ENCODE data around the gene DNALI1. TPM values are rescaled to one million over a fixed set of nuclear protein-coding genes. Genes with fewer than 3 reads are reported as not detected.

The DNALI1 gene
- total and polyA plus RNA-seq, 10 of the 15 experiments (the other 5 are each of a cell fraction or from before 2014, with no cell fraction given), result 0.03 to 0.13 (median 0.05) TPM; not detected in 7

DNA sequence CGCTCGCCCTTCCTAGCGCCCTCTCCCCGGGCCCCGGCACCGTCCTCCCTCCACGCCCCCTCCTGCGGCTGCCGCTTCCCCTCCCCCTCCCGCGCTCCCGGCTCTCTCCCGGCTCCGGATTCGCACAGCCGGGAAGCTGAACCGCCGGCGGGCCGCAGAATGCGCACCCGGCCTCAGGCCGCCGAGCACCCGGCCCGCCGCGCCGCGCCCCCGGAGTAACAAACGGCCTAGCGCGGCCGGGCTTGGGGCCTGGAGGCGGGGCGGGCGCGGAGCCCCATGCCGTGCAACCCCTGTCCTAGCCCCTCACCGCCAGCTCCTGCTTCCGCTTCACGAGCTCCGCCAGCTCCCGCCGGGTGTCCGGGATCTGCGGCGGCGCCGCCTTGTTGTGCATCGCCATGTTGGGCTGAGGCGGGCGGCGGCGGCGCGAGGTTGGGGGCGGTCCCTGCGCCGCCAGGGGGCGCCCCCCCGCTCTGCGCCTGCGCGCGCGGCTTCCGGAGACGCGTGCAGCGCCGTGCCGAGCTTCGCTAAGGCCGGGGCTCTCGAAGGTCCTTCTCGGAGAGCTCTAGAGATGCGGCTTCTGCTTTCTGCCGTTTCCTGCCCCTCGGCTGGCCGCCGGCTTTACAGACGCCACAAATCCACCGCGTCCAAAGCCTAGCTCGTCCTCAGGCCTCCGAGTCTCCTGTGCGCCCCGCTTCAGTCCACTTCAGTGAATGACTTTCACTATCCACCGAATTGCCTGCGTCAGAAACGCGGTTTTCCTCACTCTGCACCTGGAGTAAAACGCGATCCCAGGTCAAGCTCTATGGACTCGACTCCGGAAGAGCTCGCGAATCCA, 42.2 kb upstream of the DNALI1 start, which contains the start of gene MEAF6 (continued):
- no peak for TF ChIP-seq MTA3 (IDR thresholded peaks at IDR 0.05; ENCODE audit: borderline replicate concordance, low read length)
- TF ChIP-seq, protein P1, sequence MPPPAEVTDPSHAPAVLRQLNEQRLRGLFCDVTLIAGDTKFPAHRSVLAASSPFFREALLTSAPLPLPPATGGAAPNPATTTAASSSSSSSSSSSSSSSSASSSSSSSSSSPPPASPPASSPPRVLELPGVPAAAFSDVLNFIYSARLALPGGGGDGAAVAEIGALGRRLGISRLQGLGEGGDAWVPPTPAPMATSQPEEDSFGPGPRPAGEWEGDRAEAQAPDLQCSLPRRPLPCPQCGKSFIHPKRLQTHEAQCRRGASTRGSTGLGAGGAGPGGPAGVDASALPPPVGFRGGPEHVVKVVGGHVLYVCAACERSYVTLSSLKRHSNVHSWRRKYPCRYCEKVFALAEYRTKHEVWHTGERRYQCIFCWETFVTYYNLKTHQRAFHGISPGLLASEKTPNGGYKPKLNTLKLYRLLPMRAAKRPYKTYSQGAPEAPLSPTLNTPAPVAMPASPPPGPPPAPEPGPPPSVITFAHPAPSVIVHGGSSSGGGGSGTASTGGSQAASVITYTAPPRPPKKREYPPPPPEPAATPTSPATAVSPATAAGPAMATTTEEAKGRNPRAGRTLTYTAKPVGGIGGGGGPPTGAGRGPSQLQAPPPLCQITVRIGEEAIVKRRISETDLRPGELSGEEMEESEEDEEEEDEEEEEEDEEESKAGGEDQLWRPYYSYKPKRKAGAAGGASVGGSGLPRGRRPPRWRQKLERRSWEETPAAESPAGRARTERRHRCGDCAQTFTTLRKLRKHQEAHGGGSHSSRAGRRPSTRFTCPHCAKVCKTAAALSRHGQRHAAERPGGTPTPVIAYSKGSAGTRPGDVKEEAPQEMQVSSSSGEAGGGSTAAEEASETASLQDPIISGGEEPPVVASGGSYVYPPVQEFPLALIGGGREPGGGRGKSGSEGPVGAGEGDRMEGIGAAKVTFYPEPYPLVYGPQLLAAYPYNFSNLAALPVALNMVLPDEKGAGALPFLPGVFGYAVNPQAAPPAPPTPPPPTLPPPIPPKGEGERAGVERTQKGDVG (CRISPR knock-in tag; IDR thresholded peaks at IDR 0.05), result no peak
- TF ChIP-seq, protein P2, sequence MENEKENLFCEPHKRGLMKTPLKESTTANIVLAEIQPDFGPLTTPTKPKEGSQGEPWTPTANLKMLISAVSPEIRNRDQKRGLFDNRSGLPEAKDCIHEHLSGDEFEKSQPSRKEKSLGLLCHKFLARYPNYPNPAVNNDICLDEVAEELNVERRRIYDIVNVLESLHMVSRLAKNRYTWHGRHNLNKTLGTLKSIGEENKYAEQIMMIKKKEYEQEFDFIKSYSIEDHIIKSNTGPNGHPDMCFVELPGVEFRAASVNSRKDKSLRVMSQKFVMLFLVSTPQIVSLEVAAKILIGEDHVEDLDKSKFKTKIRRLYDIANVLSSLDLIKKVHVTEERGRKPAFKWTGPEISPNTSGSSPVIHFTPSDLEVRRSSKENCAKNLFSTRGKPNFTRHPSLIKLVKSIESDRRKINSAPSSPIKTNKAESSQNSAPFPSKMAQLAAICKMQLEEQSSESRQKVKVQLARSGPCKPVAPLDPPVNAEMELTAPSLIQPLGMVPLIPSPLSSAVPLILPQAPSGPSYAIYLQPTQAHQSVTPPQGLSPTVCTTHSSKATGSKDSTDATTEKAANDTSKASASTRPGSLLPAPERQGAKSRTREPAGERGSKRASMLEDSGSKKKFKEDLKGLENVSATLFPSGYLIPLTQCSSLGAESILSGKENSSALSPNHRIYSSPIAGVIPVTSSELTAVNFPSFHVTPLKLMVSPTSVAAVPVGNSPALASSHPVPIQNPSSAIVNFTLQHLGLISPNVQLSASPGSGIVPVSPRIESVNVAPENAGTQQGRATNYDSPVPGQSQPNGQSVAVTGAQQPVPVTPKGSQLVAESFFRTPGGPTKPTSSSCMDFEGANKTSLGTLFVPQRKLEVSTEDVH (IDR thresholded peaks at IDR 0.05; ENCODE audit: low read depth, partially characterized antibody), result no peak
- TF ChIP-seq KDM1A (IDR thresholded peaks at IDR 0.05; ENCODE audit: borderline replicate concordance), result no peak
